Kidney tubule cell (primary cell): ENCODE data around the gene SCYGR3.
"Not testable (repeated sequence)": the region's sequence is repeated elsewhere in the genome, so short reads cannot be mapped to it uniquely, and the experiment has no call there.

Experiments used
- DNase-seq: peaks from one replicate; pipeline ENCODE4 v3.0.0-alpha.2; 2018; ENCODE audit warnings: low spot score

SCYGR3 gene

GRCh38 chr2:227613272-227613660 lies 1.4 kb downstream of the SCYGR3 start:
- no peak for DNase-seq

- DNase-seq, result no peak
Measured at GRCh38 chr2:227612546-227613271, 1.9 kb downstream of the SCYGR3 start.

DNA sequence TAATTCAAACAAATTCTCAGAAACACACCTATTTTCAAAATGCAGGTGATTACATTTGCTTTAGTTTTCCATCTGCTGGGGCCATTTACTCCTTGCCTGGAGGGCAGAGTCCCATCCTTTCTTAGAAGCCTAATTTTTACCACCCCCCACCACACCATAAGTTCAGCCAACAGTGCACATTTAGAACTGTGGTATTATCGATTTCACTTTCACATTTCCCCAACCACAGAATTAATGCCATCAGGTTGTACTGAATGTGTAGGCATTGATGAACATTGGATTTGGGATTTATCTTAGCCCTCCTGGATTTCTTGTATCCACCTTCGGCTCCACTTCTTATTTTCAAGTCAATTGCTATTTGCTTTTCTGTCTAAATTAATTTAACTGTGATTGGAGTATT lies 4.5 kb downstream of the SCYGR3 start:
- no peak for DNase-seq

GRCh38 chr2:227608561-227609338 lies 5.9 kb downstream of the SCYGR3 start:
- DNase-seq, result no peak

GRCh38 chr2:227607941-227608340 lies 6.7 kb downstream of the SCYGR3 start:
- DNase-seq, result no peak

GRCh38 chr2:227606476-227606875 lies 8.2 kb downstream of the SCYGR3 start:
- no peak for DNase-seq

DNA sequence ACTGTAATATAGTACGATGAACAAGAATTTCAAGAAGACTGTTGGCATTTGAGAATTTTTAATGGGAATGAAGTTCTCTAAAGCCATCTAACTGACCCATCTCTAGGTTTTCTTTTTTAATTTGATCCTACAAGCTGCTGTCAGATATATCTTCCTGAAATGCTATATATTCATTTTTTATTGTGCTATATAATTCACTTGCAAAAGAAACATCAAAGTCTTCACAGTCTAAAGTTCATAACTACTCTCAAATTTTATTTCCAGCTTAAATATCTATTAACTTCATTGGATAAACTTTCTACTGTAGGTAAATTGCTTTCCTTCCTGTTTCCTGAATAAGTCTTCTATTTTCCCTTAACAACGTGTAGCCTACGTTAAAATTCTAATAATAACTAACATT lies 12.3 kb downstream of the SCYGR3 start:
- no peak for DNase-seq

DNA sequence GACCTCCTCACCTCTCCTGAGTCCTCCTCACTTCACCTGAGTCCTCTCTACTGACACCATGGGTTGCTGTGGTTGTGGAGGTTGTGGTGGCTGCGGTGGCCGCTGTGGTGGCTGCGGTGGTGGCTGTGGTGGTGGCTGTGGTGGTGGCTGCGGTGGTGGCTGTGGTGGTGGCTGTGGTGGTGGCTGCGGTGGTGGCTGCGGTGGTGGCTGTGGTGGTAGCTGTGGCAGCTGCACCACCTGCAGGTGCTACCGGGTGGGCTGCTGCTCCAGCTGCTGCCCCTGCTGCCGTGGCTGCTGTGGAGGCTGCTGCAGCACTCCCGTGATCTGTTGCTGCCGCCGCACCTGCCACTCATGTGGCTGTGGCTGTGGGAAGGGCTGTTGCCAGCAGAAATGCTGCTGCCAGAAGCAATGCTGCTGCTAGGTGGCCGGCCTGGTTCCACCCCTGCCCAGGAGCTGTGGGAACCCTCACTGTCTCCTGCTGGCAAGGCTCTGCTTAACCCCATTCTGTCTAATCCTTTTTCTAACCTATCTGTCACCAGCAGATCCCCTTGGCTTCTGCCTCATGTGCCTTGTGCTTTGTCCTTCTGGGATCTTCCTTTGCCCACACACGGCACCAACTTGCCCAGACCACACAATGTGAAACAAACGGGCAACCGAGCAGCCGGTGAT lies 15.7 kb downstream of the SCYGR3 start, which contains the start of gene SCYGR2:
Gene SCYGR2, plus strand, starts transcription at position 59 of the 669 bp plus-strand sequence. Its CDS starts 0 bp downstream, at position 59.
- not testable (repeated sequence) for DNase-seq

- peak; percentile 39 for DNase-seq
Measured at GRCh38 chr2:227597998-227598397, 16.6 kb downstream of the SCYGR3 start.

DNA sequence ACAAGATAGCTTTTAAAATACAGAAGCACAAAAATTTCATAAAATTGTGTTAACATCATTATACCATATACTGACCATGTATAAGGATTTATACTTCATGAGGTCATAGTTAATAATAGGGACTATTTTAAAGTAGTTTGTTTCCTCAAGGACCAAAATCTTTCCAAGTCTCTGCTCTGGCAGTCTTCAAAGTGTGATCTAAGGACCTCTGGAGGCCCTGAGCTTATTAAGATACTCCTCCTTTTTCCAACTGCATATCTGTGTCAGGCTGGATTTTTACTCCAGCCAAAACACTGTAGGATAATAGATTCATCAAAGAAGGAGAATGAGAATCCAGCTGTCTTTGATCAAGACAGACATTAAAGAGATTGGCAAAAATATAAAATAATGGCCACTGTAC lies 17.6 kb downstream of the SCYGR3 start:
- no peak for DNase-seq

GRCh38 chr2:227595797-227596196 lies 18.8 kb downstream of the SCYGR3 start:
- DNase-seq, result no peak

GRCh38 chr2:227592694-227593387 lies 21.8 kb downstream of the SCYGR3 start:
- DNase-seq, result no peak

GRCh38 chr2:227582369-227582768 lies 32.3 kb downstream of the SCYGR3 start:
- no peak for DNase-seq

DNA sequence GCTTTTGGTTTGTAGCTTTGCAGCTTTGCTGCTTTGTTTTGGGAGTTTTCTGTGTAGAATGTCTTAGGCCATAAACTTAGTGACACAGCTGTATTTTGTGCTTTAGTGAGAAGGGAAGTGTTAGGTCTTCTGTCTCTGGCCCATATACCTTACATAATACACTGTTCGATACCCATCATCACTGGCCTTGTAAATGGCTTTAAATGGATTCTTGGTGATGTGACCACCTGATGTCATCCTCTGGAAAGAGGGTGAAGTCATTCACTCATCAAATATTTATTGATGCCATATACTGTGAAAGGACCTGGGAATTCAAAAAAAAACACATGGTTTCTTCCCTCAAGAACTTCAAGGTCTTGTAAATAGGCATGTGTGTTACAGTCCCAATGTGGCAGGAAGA lies 34.8 kb downstream of the SCYGR3 start:
- no peak for DNase-seq

DNA sequence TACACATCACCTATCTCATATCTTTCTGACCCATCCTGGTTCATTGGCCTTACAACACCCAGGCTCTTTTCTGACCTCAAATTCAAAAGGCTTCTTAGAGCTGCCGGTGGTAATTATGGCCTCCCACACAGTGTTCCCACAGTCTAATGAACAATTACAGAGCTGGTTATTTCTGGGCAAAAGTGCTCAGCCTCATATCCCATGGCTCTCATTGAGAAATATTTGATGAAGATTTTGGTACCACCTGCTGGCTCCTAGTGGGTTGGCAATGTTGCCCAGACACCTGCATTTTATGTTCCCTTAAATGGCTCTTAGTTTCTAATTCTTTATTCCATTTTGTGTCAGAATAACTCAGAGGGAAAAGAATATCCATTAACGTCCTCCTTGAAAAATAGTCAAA lies 36.0 kb downstream of the SCYGR3 start:
- DNase-seq, result no peak

DNA sequence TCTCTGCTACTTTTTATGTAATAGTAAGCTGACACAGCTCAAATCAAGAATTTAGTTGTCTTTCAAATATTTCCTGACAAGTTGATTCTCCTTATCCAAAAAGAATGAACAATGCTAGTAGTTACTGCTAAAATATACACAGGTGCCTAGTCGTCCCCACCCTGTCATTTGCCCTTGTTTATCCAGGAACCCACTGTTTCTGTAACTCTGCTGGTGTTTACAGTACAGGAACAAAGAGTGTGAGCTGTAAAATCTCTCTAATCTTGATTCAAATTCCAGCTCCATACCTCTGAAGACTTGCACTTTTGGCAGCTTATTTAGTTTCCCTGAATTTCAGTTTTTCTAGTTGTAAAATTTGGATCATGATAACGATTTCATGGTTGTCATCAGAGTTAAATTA lies 37.1 kb downstream of the SCYGR3 start:
- no peak for DNase-seq

GRCh38 chr2:227576812-227577211 lies 37.8 kb downstream of the SCYGR3 start:
- DNase-seq, result no peak

DNA sequence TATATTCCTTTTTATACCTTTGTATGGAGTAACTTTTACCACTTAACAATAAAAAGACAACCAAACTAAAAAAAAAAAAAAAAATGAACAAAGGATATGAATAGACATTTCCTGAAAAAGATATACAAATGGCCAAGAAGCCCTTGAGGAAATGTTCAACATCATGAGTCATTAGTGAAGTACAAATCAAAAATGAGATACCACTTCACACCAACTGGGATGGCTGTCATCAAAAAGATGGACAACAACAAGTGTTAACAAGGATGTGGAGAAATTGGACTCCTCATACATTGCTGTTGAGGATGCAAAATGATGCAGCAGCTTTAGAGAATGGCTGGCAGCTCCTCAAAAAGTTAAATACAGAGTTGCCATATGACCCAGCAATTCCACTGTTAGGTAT lies 38.5 kb downstream of the SCYGR3 start:
- DNase-seq, result peak; percentile 12

DNA sequence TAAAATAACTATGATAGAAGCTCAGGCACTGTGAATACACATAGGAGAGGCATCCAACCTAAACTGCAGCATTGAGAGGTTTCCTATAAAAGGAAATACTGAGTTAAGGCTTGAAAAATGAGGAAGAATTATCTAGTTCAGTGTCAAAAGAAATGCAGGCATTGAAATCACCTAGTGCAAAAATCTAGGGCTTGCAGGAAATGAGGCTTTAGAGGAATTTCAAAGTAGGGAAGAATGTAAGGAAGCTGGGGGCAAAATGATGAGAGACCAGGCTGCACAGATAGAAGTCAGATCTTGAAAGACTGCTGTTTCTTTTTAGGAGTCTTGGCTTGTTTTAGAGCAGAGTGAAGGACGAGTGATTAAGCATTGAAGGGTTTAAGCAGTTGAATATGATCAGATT lies 44.0 kb downstream of the SCYGR3 start:
- peak; percentile 8 for DNase-seq

GRCh38 chr2:227568852-227569169 lies 45.8 kb downstream of the SCYGR3 start:
- no peak for DNase-seq

GRCh38 chr2:227566012-227566411 lies 48.6 kb downstream of the SCYGR3 start:
- no peak for DNase-seq

DNA sequence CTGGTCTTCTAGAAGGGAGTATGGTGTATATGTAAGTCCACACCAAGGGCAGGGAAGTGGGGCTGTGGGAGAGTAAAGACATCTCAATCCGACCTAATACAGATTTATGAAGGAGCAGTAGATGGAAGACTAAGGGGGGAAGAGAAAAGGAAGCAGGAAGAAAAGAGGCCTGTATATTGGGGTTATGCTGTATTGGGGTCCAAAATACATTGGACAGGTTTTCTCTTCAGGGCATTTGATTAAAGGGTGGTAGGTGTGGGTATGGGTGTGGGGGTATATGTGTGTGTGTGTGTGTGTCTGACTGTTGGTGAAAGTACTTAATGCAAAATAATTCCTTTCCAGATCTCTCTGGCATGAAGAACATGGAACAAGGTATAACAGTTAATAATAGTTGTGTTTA lies 49.6 kb downstream of the SCYGR3 start:
- DNase-seq, result no peak
